Effector memory CD4-positive, alpha-beta T cell (primary cell): ENCODE data around the gene FUT2.
"Not testable (repeated sequence)": the region's sequence is repeated elsewhere in the genome, so short reads cannot be mapped to it uniquely, and the experiment has no call there.

Source experiments
- DNase-seq, 3 donors: peaks; one replicate each; pipeline ENCODE4 v3.0.0-alpha.2; 2020
- H3K27ac ChIP-seq: 2 replicates; pipeline ENCODE4 v1.7.0; 2013; ENCODE audit warnings: mild to moderate bottlenecking, low read length, moderate library complexity; ENCODE audit not compliant: insufficient read depth, poor library complexity, severe bottlenecking
- H3K27me3 ChIP-seq: replicated peaks from 2 replicates; pipeline ENCODE4 v1.7.0; 2013; ENCODE audit warnings: mild to moderate bottlenecking, low read length; ENCODE audit not compliant: insufficient read depth, control insufficient read depth, poor library complexity, severe bottlenecking
- H3K36me3 ChIP-seq: 2 replicates; pipeline ENCODE4 v1.7.0; 2013; ENCODE audit warnings: mild to moderate bottlenecking, low read length, moderate library complexity; ENCODE audit not compliant: control insufficient read depth, insufficient read depth
- H3K4me1 ChIP-seq: 2 replicates; pipeline ENCODE4 v1.7.0; 2013; ENCODE audit warnings: low read length, mild to moderate bottlenecking; ENCODE audit not compliant: control insufficient read depth, insufficient read depth, poor library complexity, severe bottlenecking
- H3K4me3 ChIP-seq: 2 replicates; pipeline ENCODE4 v1.7.0; 2013; ENCODE audit warnings: low read length, low read depth, mild to moderate bottlenecking; ENCODE audit not compliant: insufficient read depth, poor library complexity, severe bottlenecking
- H3K9me3 ChIP-seq: 2 replicates; pipeline ENCODE4 v1.7.0; 2013; ENCODE audit warnings: mild to moderate bottlenecking, low read length, moderate library complexity; ENCODE audit not compliant: control insufficient read depth
- total RNA-seq, 3 donors: gene quantifications; one replicate each; lab custom pipeline; 2026; lab: John Stamatoyannopoulos, UW

FUT2 gene
- total RNA-seq = 0 to 0.09 (median 0) reads per million in 3 donors

DNA sequence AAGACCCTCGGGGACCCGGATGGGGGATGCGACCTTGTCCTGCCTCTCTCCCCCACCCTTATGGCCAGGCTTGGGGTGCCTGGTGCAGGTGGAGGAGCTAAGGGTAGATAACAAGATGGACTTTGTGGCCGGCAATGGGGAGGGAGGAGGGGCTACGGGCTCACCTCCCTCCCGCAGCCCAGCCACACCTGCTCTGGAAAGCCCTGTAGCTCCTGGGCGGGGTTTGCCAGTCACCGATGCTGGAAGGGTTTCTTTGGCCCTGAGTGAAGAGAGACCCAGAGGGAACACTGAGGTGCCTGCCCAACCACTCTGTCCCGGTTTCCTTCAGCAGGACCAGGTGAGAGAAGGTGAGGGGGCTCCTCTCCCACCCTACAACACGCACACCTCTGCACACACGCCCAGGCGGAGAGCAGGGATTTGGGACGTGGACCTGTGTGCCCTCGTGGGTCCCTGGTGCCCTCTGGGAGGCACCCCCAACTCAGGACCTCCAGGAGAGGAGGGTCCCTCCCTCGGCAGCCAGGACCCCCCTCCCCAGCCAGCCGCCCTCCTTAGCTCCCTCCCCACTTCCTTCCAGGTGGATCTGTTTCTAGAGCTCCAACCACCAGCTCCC lies at the start of gene FUT2:
FUT2 (plus strand) TSS at position 229 of the 610 bp plus-strand sequence. CDS start 6,986 bp downstream, outside the sequence.
- H3K27me3 ChIP-seq = peaks cover 7% of the 10 kb centered on the region
- no peak for DNase-seq
- H3K36me3 ChIP-seq = no peaks in the 10 kb centered on the region
- no peaks in the 10 kb centered on the region for H3K9me3 ChIP-seq
- no peak within 1 kb of the TSS for H3K27ac ChIP-seq
- no peak within 1 kb of the TSS for H3K4me3 ChIP-seq
- H3K4me1 ChIP-seq = peaks cover 8% of the 10 kb centered on the region

DNA sequence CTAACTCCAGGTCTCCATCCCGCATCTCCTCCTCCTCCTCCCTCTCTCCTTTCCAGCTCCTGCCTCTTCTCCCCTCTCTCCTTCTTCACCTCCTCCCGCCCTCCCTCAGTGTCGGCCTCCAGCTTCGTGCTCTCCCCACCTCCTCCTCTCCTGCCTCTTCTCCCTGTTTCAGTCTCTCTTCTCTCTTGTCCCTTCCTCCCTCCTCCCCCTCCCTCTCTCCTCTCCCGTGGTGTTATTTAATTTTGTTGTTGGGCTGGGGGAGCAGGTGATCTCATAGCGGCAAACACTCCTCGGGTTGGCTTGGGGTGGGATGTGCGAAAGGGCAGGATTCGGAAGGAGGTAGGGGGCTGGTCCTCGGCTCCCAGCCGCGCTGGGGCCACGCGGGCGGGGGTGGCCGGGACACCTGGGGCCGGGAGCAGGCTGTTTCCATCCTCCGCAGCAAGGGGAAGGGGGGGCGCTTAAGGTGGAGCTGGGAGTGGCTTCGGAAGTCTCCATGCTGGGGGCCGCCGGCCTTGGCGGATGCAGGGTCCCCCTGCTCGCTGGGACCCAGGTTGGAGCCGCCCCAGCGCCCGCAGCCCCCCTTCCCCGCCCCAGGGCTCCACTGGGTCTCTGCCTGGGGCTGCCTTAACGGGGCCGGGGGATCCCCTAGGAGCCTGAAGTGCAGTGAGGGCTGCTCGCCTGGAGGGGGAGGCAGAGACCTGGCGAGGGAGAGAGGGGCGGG lies 49.6 kb upstream of the FUT2 start, which contains the start of gene CA11:
CA11 (minus strand) TSS at position 187 of the 721 bp plus-strand sequence. CDS start 555 bp downstream, outside the sequence.
- H3K27me3 ChIP-seq = no peaks in the 10 kb centered on the region
- H3K4me1 ChIP-seq = peaks cover 26% of the 10 kb centered on the region
- peak within 1 kb of the TSS; percentile 59 for H3K4me3 ChIP-seq
- no peaks in the 10 kb centered on the region for H3K9me3 ChIP-seq
- DNase-seq = peak; percentile 84 to 89 (median 88)
- H3K36me3 ChIP-seq = no peaks in the 10 kb centered on the region
- H3K27ac ChIP-seq = peak within 1 kb of the TSS; percentile 85

DNA sequence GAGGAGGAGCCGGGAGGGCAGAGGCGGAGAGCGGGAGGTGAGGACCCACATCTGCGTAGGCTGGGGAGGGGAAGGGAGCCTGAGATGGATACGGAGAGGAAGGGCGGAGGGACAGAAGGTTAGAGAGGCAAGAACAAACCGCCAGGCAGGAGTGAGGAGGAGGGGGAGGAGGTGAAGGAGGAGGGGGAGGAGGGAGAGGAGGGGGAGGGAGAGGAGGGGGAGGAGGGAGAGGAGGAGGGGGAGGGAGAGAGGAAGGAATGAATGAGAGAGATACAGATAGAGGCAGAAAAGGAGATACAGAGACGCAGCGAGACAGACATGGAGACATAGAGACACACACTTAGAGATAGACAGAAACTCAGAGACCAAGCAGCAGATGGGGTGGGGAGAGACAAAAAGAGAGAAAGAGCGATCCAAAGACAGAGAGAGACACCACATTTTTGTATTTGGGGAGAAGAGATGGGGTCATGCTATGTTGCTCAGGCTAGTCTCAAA lies 49.0 kb upstream of the FUT2 start:
- H3K27me3 ChIP-seq = no peaks in the 10 kb centered on the region
- H3K36me3 ChIP-seq = no peaks in the 10 kb centered on the region
- DNase-seq = no peak
- peak overlapping the region; percentile 85 for H3K27ac ChIP-seq
- no peaks in the 10 kb centered on the region for H3K9me3 ChIP-seq
- peaks cover 26% of the 10 kb centered on the region for H3K4me1 ChIP-seq
- H3K4me3 ChIP-seq = peak overlapping the region; percentile 59

DNA sequence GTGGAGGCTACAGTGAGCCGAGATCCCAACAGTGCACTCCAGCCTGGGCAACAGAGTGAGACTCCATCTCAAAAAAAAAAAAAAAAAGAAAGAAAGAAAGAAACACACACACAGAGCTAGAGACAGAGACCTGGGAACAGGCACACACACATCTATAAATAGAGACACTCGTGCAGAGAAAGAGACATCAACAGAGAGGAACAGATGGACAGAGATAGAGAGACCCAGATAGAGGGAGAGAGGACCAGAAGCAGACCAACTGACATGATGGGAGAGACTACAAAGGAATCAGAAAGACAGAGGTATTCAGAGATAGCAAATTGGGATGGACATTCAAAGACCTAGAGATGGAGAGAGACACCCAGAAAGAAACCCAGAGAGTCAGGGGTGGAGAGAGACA lies 47.6 kb upstream of the FUT2 start:
- Histone ChIP-seq H3K27me3 (no peaks in the 10 kb centered on the region), H3K4me3 (no peak overlapping the region), H3K27ac (no peak overlapping the region), H3K9me3 (no peaks in the 10 kb centered on the region), H3K4me1 (peaks cover 26% of the 10 kb centered on the region), H3K36me3 (no peaks in the 10 kb centered on the region)
- DNase-seq = no peak

DNA sequence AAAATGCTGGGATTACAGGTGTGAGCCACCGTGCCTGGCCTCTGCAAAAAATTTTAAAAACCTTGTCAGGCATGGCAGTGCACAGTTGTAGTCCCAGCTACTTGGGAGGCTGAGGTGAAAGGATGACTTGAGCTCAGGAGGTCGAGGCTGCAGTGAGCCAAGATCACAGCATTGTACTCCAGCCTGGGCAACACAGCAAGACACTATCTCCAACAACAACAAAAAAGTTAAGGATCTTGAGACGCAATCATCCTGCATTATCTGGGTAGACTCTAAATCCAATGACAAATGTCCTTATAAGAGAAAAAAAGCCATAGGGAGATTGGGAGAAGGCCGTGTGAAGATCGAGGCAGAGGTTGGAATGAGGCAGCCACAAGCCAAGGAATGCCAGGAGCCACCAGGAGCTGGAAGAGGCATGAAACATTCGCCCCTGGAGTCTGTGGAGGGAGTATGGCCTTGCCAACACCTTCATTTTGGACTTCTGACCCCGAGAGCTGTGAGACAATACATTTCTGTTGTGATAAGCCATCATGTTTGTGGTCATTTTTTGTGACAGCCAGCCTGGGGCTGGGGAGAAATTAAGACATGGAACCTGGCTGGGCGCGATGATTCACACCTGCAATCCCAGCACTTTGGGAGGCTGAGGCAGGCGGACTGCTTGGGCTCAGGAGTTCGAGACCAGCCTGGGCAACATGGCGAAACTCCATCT lies 44.6 kb upstream of the FUT2 start:
- Histone ChIP-seq H3K9me3 (no peaks in the 10 kb centered on the region), H3K4me3 (no peak overlapping the region), H3K27me3 (no peaks in the 10 kb centered on the region), H3K36me3 (no peaks in the 10 kb centered on the region), H3K4me1 (peaks cover 9% of the 10 kb centered on the region), H3K27ac (no peak overlapping the region)
- DNase-seq = no peak

DNA sequence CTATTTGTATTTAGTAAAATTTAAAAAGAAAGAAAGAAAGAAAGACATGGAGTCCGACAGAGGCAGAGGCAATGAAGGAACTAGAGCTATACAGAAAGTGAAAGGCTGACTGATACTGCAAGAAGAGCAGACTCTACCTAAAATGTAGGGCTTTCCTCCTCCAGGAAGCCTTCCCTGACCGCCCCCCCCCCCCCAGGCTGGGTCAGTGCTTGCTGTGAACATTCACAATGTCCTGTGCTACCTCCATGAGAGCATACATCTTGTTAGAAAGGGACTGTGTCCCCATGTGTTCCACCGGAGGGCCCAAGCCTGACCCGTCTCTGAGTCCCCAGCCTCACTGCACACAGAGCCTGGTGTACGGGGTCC lies 44.1 kb upstream of the FUT2 start:
- no peaks in the 10 kb centered on the region for H3K36me3 ChIP-seq
- no peaks in the 10 kb centered on the region for H3K9me3 ChIP-seq
- no peak overlapping the region for H3K4me3 ChIP-seq
- no peak for DNase-seq
- peaks cover 6% of the 10 kb centered on the region for H3K4me1 ChIP-seq
- no peak overlapping the region for H3K27ac ChIP-seq
- no peaks in the 10 kb centered on the region for H3K27me3 ChIP-seq

- Histone ChIP-seq H3K4me3 (no peak overlapping the region), H3K9me3 (no peaks in the 10 kb centered on the region), H3K36me3 (no peaks in the 10 kb centered on the region), H3K27ac (no peak overlapping the region), H3K27me3 (no peaks in the 10 kb centered on the region), H3K4me1 (no peaks in the 10 kb centered on the region)
- no peak for DNase-seq
Measured at GRCh38 chr19:48654299-48655059, 41.3 kb upstream of the FUT2 start.

- no peak for DNase-seq
- Histone ChIP-seq H3K4me1 (peaks cover 4% of the 10 kb centered on the region), H3K27me3 (no peaks in the 10 kb centered on the region), H3K9me3 (no peaks in the 10 kb centered on the region), H3K36me3 (no peaks in the 10 kb centered on the region), H3K27ac (no peak overlapping the region), H3K4me3 (no peak overlapping the region)
Measured at GRCh38 chr19:48656840-48657474, 38.8 kb upstream of the FUT2 start.

DNA sequence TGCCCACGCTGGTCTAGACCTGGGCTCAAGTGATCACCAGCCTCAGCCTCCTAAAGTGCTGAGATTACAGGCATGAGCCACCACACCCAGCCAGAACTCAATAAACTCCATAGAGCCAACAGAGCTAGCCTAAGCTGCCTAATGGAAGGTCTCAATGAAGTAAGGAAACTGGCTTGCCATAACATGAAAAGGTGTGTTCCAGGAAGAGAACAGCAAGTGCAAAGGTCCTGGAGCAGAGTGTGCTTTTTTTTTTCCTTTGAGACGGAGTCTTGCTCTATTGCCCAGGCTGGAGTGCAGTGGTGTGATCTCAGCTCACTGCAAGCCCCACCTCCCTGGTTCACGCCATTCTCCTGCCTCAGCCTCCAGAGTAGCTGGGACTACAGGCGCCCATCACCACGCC lies 37.9 kb upstream of the FUT2 start:
- H3K4me1 ChIP-seq, DNase-seq, H3K9me3 ChIP-seq, H3K36me3 ChIP-seq, H3K27ac ChIP-seq, H3K27me3 ChIP-seq, H3K4me3 ChIP-seq: not testable (repeated sequence)
